Upper lobe of left lung (tissue), 4 donors: ENCODE data around the gene DLST.

ENCODE experiments used
- POLR2A ChIP-seq, 4 donors: fragments of 450-650 bp; IDR thresholded peaks; one replicate each; pipeline ENCODE4 v1.5.1; 2016 to 2017; ENCODE audit warnings: antibody characterized with exemption in 4 of 4, mild to moderate bottlenecking in 2 of 4
- TF ChIP-seq, protein P1 (sequence below), 6 experiments: fragments of 450-650 bp in 4 of 6; fragments of 200-600 bp in 2 of 6; sonication (generic) in 2 of 6; IDR thresholded peaks; one replicate each; pipeline ENCODE4 v1.5.1; 2016 to 2019; ENCODE audit warnings: antibody characterized with exemption in 6 of 6

DNA sequence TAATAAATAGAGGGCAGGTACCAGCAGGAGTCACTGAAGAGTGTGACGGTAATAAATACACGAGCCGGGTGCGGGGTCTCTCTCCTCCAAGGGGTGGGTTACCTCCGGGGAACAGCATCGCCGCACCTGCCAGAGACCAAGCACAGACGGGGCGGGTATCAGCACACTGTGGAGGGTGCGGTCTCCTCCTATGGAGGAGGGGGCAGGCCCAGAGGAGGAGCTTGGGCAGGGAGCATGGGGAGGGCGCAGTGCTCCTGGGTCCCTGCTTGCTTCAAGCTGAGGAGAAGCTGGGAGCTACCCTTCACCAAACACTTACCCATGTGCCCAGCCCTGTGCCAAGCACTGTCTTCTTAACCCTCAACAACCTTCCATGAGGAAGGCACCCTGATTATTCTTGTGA, 60.9 kb downstream of the DLST start:
- TF ChIP-seq, protein P1, sequence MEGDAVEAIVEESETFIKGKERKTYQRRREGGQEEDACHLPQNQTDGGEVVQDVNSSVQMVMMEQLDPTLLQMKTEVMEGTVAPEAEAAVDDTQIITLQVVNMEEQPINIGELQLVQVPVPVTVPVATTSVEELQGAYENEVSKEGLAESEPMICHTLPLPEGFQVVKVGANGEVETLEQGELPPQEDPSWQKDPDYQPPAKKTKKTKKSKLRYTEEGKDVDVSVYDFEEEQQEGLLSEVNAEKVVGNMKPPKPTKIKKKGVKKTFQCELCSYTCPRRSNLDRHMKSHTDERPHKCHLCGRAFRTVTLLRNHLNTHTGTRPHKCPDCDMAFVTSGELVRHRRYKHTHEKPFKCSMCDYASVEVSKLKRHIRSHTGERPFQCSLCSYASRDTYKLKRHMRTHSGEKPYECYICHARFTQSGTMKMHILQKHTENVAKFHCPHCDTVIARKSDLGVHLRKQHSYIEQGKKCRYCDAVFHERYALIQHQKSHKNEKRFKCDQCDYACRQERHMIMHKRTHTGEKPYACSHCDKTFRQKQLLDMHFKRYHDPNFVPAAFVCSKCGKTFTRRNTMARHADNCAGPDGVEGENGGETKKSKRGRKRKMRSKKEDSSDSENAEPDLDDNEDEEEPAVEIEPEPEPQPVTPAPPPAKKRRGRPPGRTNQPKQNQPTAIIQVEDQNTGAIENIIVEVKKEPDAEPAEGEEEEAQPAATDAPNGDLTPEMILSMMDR (IDR thresholded peaks at IDR 0.05), result no peak
- no peak for TF ChIP-seq POLR2A (IDR thresholded peaks at IDR 0.05)
